HG03139 (cell line): ENCODE data around the gene VWA3B.

Experiments used
- ATAC-seq: cut with Tn5 transposase; IDR thresholded peaks from one replicate; pipeline ENCODE4 v1.9.1; 2021; ENCODE audit not compliant: unreplicated experiment

Gene VWA3B

DNA sequence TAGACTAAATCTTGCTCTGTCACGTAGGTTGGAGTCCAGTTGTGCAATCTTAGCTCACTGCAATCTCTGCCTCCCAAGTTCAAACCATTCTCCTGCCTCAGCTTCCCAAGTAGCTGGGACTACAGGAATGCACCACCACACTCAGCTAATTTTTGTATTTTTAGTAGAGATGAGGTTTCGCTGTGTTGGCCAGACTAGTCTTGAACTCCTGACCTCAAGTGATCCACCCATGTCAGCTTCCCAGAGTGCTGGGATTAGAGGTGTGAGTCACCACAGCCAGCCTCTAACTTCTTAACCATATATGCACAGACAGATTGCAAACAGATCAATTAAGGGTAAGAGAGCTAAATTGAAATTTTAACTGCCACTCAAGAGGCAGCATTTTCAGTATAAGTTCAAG is 237.2 kb downstream of the VWA3B start:
- no peak for ATAC-seq

- ATAC-seq: no peak
Measured at GRCh38 chr2:98327776-98328175, 240.8 kb downstream of the VWA3B start.

- ATAC-seq: no peak
Measured at GRCh38 chr2:98329549-98329948, 242.6 kb downstream of the VWA3B start.

DNA sequence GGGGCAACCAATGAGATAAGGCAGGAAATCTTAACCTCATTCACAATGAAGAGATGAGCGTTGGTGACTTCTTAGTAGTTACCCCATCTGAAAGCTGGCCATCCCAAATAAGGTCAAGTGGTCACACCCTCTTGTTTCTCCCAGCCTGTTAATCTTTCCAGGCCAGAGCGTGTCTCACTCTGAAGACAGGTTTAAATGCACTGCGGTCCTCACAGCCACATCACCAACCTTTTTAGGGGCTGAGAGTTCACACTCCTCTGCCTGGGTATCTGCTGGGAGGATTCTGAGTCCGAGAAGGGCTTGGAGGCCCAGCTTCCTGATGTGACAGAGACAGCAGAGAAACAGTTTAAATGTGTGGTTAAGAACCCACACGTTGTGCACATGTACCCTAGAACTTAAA is 246.0 kb downstream of the VWA3B start:
- no peak for ATAC-seq

DNA sequence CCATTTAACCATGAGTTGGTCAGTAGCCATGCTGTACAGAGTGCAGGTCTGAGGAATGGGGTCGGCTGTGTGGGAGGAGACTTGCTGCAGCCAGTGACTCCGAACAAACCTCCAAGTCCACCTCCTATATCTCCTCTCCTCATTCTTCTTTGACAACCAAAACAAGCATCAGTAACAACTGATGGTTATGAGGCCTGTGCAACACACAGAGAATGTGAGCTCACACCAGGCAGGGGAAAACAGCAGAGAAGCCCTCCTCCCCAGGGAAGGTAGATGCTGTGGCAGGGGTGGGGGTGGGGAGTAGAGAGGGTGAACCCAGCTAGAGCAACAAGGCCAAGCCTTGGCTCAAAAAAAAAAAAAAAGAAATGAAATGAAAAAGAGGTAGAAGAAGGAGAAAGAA is 247.0 kb downstream of the VWA3B start:
- no peak for ATAC-seq

GRCh38 chr2:98334439-98335078 is 247.6 kb downstream of the VWA3B start:
- ATAC-seq: no peak

DNA sequence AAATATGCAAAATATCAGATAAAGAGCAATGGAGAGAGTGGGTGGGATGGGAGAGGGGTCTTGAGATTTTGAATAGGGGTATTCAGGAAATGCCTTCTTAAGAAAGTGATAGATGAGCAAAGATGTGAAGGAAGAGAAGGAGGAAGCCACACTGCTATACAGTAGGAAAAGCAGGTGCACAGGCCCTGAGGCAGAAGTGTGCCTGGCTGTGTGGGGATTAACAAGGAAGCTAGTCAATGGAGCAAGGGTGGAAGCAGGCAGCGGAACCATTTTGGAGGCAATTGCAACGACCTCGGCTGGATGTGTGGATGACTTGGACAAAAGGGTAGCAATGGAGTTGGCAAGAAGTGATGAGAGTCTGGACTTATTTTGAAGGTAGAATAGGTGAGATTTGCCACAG is 248.3 kb downstream of the VWA3B start:
- no peak for ATAC-seq

DNA sequence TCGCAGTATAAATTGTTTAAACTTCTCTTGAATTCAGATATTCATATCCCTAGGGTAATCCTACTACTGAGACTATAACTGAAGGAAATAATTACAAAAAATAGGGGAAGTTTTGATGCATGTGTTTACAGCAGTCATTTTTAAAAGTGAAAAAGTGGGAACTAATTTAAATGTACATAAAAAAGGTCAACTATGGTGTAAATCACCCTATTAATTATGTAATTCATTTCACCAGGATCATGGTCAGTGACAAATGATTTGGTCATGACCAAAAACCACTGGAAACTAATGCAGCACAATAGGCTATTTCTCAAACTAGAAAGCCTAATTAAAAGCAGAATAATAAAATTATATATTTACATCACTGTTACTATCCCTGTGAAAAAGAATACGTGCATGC is 254.3 kb downstream of the VWA3B start:
- no peak for ATAC-seq

GRCh38 chr2:98343285-98343684 is 256.3 kb downstream of the VWA3B start:
- ATAC-seq: no peak

DNA sequence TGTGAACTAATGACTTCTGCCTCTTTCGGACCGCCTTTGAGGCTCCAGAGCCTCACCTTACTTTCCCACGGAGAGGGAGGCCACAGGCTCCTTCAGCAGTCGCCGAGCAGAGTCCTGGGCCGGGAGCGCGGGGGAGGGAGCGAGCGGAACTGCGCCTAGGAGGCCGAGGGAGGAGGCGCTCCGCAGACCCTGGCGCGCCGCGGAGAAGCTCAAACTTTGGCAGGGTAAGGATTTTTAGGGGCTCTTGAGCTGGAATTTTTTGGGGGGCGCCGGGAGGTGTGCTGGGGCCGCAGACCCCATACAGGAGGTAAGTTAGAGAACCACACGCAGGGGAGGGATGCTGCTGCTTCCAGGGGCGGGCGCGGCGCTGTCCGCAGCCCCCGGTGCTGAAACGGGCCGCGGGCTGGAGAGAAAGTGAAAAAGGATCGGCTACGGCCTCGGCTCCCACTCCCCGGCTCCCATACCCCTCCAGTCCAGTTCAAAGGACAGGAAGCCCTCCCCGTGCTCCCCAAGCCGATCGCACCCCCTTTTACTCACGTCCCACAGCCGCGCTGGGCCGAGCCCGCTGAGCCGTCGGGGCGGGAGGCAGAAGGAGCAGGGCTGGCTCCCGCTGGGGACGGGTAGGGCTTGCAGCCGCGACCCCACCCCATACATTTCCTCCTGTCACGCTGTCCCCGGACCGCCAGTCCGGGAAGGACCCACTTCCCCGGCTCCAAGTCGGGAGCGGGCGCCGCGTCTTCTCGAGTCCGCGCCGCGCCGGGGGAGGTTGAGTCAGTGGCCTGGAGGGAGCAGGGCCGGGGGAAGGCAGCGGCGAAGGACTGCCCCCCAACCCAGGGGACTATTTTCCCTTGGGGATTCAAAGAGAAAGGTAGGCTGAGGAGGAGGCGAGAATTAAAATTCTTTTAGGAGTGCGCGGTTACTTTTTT is 259.6 kb downstream of the VWA3B start, which contains the start of gene CNGA3:
TSS of gene CNGA3 (plus strand) at position 146 of the 926 bp plus-strand sequence. CDS start 23,520 bp downstream, outside the sequence.
- no peak for ATAC-seq

- no peak for ATAC-seq
Measured at GRCh38 chr2:98347298-98348065, 260.5 kb downstream of the VWA3B start.

DNA sequence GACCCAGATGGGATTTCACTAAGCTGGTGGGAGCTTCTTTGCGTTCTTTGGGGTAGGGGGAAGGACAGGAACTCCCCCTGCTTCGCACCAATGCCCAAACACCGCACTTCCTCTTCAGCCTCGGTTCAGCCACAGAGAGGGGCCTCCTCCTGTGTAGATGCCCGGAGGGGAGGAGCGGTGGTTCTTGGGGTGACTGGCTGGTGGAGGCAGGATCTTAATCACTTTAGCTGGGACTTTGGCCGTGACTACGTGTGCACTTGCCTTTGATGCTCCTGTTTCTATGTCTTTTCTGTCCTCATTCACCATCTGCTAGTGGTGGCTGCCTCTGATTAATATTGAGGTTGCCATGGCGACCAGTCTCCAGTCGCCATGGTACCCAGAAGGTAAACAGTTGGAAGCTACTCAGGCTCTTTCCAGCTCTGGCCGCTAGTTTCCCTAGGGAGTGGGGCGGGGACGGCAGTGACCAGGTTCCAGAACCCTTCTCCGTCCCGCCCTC is 261.1 kb downstream of the VWA3B start:
- ATAC-seq: no peak

DNA sequence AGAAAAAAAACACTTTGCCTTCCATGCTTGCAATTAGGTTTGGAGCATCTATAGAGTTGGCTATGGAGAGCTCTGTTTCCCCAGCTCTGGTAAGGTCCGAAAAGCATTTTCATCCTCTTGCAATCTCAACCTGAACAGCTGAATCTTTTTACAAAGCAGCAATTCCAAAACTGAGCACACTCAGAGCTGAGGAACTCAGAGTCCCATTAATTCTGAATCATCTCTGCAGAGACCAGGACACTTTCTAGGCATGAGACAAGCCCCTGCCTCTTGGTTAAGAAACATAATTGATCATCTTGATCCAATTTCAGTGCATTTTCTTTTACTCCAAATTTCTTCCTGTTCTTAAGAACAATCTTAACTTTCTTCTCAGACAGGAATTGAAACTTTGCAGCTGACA is 263.4 kb downstream of the VWA3B start:
- no peak for ATAC-seq

- no peak for ATAC-seq
Measured at GRCh38 chr2:98355881-98356280, 268.9 kb downstream of the VWA3B start.

DNA sequence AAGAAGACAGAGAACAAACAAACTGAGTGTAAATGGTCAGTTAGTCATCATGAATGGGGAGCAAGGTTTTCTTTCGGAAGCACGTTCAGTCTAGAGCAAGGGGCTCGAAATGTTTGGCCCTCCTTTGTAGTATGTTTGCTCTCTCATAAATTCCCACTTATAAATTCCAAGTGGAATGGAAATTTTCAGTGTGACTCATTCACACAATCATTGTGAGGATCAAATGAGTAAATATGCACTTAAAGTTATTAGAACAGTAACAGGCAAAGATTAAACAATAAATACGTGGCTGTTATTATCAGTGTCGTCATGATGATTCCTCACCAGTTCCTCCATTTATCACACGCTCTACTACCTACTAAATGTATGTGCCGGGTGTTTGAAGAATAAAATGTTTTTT is 269.8 kb downstream of the VWA3B start:
- ATAC-seq: no peak

- no peak for ATAC-seq
Measured at GRCh38 chr2:98357849-98358248, 270.9 kb downstream of the VWA3B start.

GRCh38 chr2:98359986-98360385 is 273.0 kb downstream of the VWA3B start:
- no peak for ATAC-seq
